Neural progenitor cell (in vitro differentiated cells): Measurements from ENCODE around the gene HBA1. TPM values are rescaled to one million over a fixed set of nuclear protein-coding genes. Genes with fewer than 3 reads are reported as not detected.
"Not testable (repeated sequence)": the region's sequence is repeated elsewhere in the genome, so short reads cannot be mapped to it uniquely, and the experiment has no call there.

Experiments
- DNase-seq: peaks from one replicate; pipeline ENCODE4 v3.0.0-alpha.2; 2016; ENCODE audit warnings: low spot score
- H2AFZ ChIP-seq: fragments of 200-600 bp; sonication (generic); replicated peaks from 2 replicates; pipeline ENCODE4 v1.6.1; 2016; ENCODE audit warnings: antibody characterized with exemption
- H3F3A ChIP-seq: fragments of 200-600 bp; sonication (generic); 2 replicates; pipeline ENCODE4 v1.6.1; 2016; ENCODE audit warnings: antibody characterized with exemption, low read depth
- H3K27ac ChIP-seq: fragments of 200-600 bp; sonication (generic); 2 replicates; pipeline ENCODE4 v1.5.1; 2016; ENCODE audit warnings: mild to moderate bottlenecking
- H3K27me3 ChIP-seq: fragments of 200-600 bp; sonication (generic); 2 replicates; pipeline ENCODE4 v1.6.1; 2016; ENCODE audit warnings: mild to moderate bottlenecking, moderate library complexity
- H3K36me3 ChIP-seq: fragments of 200-600 bp; sonication (generic); 2 replicates; pipeline ENCODE4 v1.5.1; 2016
- H3K4me1 ChIP-seq: fragments of 200-600 bp; sonication (generic); 2 replicates; pipeline ENCODE4 v1.6.1; 2016; ENCODE audit warnings: mixed run types
- H3K4me2 ChIP-seq: fragments of 200-600 bp; sonication (generic); 2 replicates; pipeline ENCODE4 v1.6.1; 2016
- H3K4me3 ChIP-seq: fragments of 200-600 bp; sonication (generic); 2 replicates; pipeline ENCODE4 v1.5.1; 2016
- H3K79me2 ChIP-seq: fragments of 200-600 bp; sonication (generic); 2 replicates; pipeline ENCODE4 v1.6.1; 2016; ENCODE audit warnings: low read depth
- H3K9ac ChIP-seq: fragments of 200-600 bp; sonication (generic); 2 replicates; pipeline ENCODE4 v1.6.1; 2016
- H3K9me3 ChIP-seq: fragments of 200-600 bp; sonication (generic); 2 replicates; pipeline ENCODE4 v1.5.1; 2016; ENCODE audit warnings: low read depth
- H4K20me1 ChIP-seq: fragments of 200-600 bp; sonication (generic); 2 replicates; pipeline ENCODE4 v1.6.1; 2016; ENCODE audit warnings: low read depth
- H3K27ac Mint-ChIP-seq: 3 replicates; pipeline ENCODE4 v1.8.0; 2021; ENCODE audit warnings: mixed read lengths
- H3K27me3 Mint-ChIP-seq: 2 replicates; pipeline ENCODE4 v1.8.0; 2022; ENCODE audit warnings: low read depth, mild to moderate bottlenecking, inconsistent platforms, moderate library complexity, mixed read lengths; ENCODE audit not compliant: insufficient read depth
- H3K36me3 Mint-ChIP-seq: 3 replicates; pipeline ENCODE4 v1.8.0; 2021; ENCODE audit warnings: mixed read lengths
- H3K4me1 Mint-ChIP-seq: 3 replicates; pipeline ENCODE4 v1.8.0; 2021; ENCODE audit warnings: mixed read lengths
- H3K4me3 Mint-ChIP-seq: 3 replicates; pipeline ENCODE4 v1.8.0; 2021; ENCODE audit warnings: mild to moderate bottlenecking, moderate library complexity, mixed read lengths
- H3K9me3 Mint-ChIP-seq: 3 replicates; pipeline ENCODE4 v1.8.0; 2020; ENCODE audit warnings: mixed read lengths
- EZH2 ChIP-seq: fragments of 200-600 bp; sonication (generic); IDR thresholded peaks from 2 replicates; pipeline ENCODE4 v1.6.1; 2017; ENCODE audit warnings: antibody characterized with exemption, mild to moderate bottlenecking, moderate library complexity
- EZH2phosphoT487 ChIP-seq: fragments of 200-600 bp; sonication (generic); IDR thresholded peaks from 2 replicates; pipeline ENCODE4 v1.6.1; 2017; ENCODE audit warnings: antibody characterized with exemption
- total RNA-seq: library from RNA; depleted of rRNA; stranded (reverse); fragments of >200 nt; gene quantifications from 2 replicates; pipeline ENCODE4 v1.2.3, GENCODE V29; 2015; ENCODE audit warnings: low replicate concordance
- TF ChIP-seq, protein P1 (sequence below): fragments of 200-600 bp; sonication (generic); IDR thresholded peaks from 2 replicates; pipeline ENCODE4 v1.5.1; 2017; ENCODE audit warnings: antibody characterized with exemption, mild to moderate bottlenecking

The HBA1 gene
- total RNA-seq, 1 donor from 2014 or later, result not detected

DNA sequence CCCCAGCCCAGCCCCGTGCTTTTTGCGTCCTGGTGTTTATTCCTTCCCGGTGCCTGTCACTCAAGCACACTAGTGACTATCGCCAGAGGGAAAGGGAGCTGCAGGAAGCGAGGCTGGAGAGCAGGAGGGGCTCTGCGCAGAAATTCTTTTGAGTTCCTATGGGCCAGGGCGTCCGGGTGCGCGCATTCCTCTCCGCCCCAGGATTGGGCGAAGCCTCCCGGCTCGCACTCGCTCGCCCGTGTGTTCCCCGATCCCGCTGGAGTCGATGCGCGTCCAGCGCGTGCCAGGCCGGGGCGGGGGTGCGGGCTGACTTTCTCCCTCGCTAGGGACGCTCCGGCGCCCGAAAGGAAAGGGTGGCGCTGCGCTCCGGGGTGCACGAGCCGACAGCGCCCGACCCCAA is 474 bp upstream of the HBA1 start:
- not testable (repeated sequence) for H3K27ac Mint-ChIP-seq, H3K36me3 Mint-ChIP-seq, H3K4me3 Mint-ChIP-seq, H3K36me3 ChIP-seq, H3K9me3 Mint-ChIP-seq, H3K4me3 ChIP-seq, H3K9me3 ChIP-seq, H3K4me2 ChIP-seq, H3K9ac ChIP-seq, DNase-seq, H3K4me1 ChIP-seq, H3K79me2 ChIP-seq, H3K4me1 Mint-ChIP-seq, H3K27ac ChIP-seq, H2AFZ ChIP-seq
- H3K27me3 Mint-ChIP-seq, result peaks cover 53% of the 10 kb centered on the region
- Histone ChIP-seq H4K20me1 (peaks cover 63% of the 10 kb centered on the region), H3F3A (peaks cover 18% of the 10 kb centered on the region), H3K27me3 (peaks cover 89% of the 10 kb centered on the region)
- TF ChIP-seq EZH2 (peak; percentile 10), EZH2phosphoT487 (peak; percentile 32)

DNA sequence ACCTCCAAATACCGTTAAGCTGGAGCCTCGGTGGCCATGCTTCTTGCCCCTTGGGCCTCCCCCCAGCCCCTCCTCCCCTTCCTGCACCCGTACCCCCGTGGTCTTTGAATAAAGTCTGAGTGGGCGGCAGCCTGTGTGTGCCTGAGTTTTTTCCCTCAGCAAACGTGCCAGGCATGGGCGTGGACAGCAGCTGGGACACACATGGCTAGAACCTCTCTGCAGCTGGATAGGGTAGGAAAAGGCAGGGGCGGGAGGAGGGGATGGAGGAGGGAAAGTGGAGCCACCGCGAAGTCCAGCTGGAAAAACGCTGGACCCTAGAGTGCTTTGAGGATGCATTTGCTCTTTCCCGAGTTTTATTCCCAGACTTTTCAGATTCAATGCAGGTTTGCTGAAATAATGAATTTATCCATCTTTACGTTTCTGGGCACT is 928 bp downstream of the HBA1 start:
- peaks cover 50% of the 10 kb centered on the region for H3K27me3 Mint-ChIP-seq
- Histone ChIP-seq H3K4me1 (no peaks in the 10 kb centered on the region), H3K4me3 (no peak overlapping the region)

DNA sequence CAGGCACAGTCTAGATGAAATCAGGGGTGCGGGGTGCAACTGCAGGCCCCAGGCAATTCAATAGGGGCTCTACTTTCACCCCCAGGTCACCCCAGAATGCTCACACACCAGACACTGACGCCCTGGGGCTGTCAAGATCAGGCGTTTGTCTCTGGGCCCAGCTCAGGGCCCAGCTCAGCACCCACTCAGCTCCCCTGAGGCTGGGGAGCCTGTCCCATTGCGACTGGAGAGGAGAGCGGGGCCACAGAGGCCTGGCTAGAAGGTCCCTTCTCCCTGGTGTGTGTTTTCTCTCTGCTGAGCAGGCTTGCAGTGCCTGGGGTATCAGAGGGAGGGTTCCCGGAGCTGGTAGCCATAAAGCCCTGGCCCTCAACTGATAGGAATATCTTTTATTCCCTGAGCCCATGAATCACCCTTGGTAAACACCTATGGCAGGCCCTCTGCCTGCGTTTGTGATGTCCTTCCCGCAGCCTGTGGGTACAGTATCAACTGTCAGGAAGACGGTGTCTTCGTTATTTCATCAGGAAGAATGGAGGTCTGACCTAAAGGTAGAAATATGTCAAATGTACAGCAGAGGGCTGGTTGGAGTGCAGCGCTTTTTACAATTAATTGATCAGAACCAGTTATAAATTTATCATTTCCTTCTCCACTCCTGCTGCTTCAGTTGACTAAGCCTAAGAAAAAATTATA is 1.6 kb downstream of the HBA1 start:
- H3K36me3 ChIP-seq, result no peaks in the 10 kb centered on the region
- TF ChIP-seq EZH2phosphoT487 (no peak), EZH2 (no peak)
- H3K9me3 ChIP-seq, result no peaks in the 10 kb centered on the region
- H3K4me1 ChIP-seq, result no peaks in the 10 kb centered on the region
- Mint-ChIP-seq H3K36me3 (no peaks in the 10 kb centered on the region), H3K4me3 (peak overlapping the region; percentile 41), H3K27me3 (peaks cover 50% of the 10 kb centered on the region), H3K9me3 (peaks cover 2% of the 10 kb centered on the region), H3K27ac (no peak overlapping the region), H3K4me1 (peaks cover 10% of the 10 kb centered on the region)
- no peak overlapping the region for H3K4me3 ChIP-seq
- DNase-seq, result no peak
- peaks cover 37% of the 10 kb centered on the region for H3F3A ChIP-seq
- H2AFZ ChIP-seq, result no peak overlapping the region
- H3K79me2 ChIP-seq, result no peaks in the 10 kb centered on the region
- no peak overlapping the region for H3K4me2 ChIP-seq
- H3K27ac ChIP-seq, result no peak overlapping the region
- H4K20me1 ChIP-seq, result peaks cover 66% of the 10 kb centered on the region
- peaks cover 80% of the 10 kb centered on the region for H3K27me3 ChIP-seq
- H3K9ac ChIP-seq, result no peak overlapping the region

More for the DNA sequence above, 928 bp downstream of the HBA1 start:
- Mint-ChIP-seq H3K4me1 (peaks cover 10% of the 10 kb centered on the region), H3K4me3 (peak overlapping the region; percentile 63), H3K27ac (no peak overlapping the region), H3K9me3 (peaks cover 2% of the 10 kb centered on the region), H3K36me3 (no peaks in the 10 kb centered on the region)
- Histone ChIP-seq H3K4me2 (no peak overlapping the region), H4K20me1 (peaks cover 66% of the 10 kb centered on the region), H3K9ac (no peak overlapping the region), H3K9me3 (no peaks in the 10 kb centered on the region), H3K27me3 (peaks cover 82% of the 10 kb centered on the region), H3K36me3 (no peaks in the 10 kb centered on the region), H3K79me2 (no peaks in the 10 kb centered on the region), H2AFZ (no peak overlapping the region), H3K27ac (no peak overlapping the region), H3F3A (peaks cover 30% of the 10 kb centered on the region)
- TF ChIP-seq EZH2phosphoT487 (peak; percentile 86), EZH2 (peak; percentile 95)
- TF ChIP-seq, protein P1, sequence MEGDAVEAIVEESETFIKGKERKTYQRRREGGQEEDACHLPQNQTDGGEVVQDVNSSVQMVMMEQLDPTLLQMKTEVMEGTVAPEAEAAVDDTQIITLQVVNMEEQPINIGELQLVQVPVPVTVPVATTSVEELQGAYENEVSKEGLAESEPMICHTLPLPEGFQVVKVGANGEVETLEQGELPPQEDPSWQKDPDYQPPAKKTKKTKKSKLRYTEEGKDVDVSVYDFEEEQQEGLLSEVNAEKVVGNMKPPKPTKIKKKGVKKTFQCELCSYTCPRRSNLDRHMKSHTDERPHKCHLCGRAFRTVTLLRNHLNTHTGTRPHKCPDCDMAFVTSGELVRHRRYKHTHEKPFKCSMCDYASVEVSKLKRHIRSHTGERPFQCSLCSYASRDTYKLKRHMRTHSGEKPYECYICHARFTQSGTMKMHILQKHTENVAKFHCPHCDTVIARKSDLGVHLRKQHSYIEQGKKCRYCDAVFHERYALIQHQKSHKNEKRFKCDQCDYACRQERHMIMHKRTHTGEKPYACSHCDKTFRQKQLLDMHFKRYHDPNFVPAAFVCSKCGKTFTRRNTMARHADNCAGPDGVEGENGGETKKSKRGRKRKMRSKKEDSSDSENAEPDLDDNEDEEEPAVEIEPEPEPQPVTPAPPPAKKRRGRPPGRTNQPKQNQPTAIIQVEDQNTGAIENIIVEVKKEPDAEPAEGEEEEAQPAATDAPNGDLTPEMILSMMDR, result no peak
- DNase-seq, result peak; percentile 39

DNA sequence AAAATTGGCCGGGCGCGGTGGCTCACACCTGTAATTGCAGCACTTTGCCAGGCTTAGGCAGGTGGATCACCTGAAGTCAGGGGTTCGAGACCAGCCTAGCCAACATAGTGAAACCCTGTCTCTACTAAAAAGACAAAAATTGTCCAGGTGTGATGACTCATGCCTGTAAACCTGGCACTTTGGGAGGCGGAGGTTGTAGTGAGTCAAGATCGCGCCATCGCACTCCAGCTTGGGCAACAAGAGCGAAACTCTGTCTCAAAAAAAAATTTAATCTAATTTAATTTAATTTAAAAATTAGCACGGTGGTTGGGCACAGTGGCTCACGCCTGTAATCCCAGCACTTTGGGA is 2.2 kb downstream of the HBA1 start:
- Mint-ChIP-seq H3K9me3 (peaks cover 2% of the 10 kb centered on the region), H3K4me3 (peak overlapping the region; percentile 27), H3K27ac (no peak overlapping the region), H3K4me1 (peaks cover 10% of the 10 kb centered on the region), H3K27me3 (peaks cover 48% of the 10 kb centered on the region), H3K36me3 (no peaks in the 10 kb centered on the region)
- no peak overlapping the region for H3K4me2 ChIP-seq
- H2AFZ ChIP-seq, result no peak overlapping the region
- H3K4me3 ChIP-seq, result no peak overlapping the region
- H3K4me1 ChIP-seq, result no peaks in the 10 kb centered on the region
- peaks cover 75% of the 10 kb centered on the region for H3K27me3 ChIP-seq
- peaks cover 61% of the 10 kb centered on the region for H4K20me1 ChIP-seq
- TF ChIP-seq EZH2 (no peak), EZH2phosphoT487 (no peak)
- TF ChIP-seq, protein P1, result no peak
- H3K9ac ChIP-seq, result no peak overlapping the region
- no peak overlapping the region for H3K27ac ChIP-seq
- no peak for DNase-seq
- no peaks in the 10 kb centered on the region for H3K79me2 ChIP-seq
- no peaks in the 10 kb centered on the region for H3K9me3 ChIP-seq
- no peaks in the 10 kb centered on the region for H3K36me3 ChIP-seq
- H3F3A ChIP-seq, result peaks cover 42% of the 10 kb centered on the region
